T1000 (cell line): Measurements from ENCODE around the gene ZHX3.

Source experiments
- DNase-seq: peaks from one replicate; lab custom pipeline; 2025; ENCODE audit warnings: mixed read lengths; lab: John Stamatoyannopoulos, UW

ZHX3 gene

DNA sequence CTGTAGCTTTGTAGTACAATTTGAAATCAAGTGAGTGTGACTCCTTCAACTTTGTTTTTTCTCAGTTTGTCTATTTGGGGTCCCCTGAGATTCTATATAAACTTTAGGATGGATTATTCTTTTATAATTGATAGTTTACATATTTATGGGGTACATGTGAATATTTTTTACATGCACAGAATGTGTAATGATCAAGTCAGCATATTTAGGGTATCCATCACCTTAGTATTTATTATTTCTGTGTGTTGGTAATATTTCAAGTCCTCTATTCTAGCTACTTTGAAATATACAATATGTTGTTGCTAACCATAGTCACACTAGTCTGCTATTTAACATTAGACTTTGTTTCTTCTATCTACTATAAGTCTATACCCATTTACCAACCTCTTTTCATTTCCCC, 129.9 kb downstream of the ZHX3 start:
- no peak for DNase-seq

GRCh38 chr20:41185013-41185757, 132.3 kb downstream of the ZHX3 start:
- no peak for DNase-seq

DNA sequence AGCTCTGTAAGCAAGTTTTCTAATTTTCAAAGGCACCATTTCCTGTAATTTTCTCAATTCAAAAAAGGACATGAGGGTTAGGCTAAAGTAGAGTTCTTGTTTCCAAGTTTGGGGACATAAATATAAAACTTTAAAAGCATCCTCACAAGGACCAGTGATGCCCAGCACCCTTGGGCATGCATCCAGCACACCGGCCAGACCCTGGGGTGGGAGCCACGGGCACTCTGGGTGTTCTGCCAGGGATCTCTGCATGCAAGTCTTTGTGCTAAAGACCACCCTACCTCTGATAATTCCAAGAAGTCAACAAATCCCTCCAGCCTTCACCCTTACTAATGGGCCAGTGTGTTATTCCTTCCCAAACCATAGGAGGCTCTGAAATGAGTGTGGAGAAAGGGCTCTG, 133.7 kb downstream of the ZHX3 start:
- no peak for DNase-seq

DNA sequence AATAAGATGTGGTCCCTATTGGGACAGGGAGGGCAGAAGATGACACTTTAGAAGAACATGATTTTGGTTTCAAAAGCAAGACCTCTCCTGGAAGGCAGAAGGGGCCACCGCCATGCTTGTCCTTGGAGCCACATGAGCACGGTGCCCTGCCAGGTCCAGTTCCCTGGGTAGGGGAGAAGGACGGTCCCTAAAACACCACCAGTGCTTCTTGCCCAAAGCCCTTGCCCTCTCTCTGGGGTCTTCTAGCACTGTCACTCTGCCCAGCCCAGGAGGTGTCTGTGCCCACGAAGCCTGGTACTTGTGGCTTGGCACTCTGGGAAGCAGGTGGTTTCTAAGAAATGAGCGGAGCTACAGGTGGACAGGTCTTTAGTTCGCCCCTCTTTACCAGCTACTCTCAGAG, 134.1 kb downstream of the ZHX3 start:
- no peak for DNase-seq

GRCh38 chr20:41182296-41183212, 135.0 kb downstream of the ZHX3 start:
- DNase-seq: no peak

DNA sequence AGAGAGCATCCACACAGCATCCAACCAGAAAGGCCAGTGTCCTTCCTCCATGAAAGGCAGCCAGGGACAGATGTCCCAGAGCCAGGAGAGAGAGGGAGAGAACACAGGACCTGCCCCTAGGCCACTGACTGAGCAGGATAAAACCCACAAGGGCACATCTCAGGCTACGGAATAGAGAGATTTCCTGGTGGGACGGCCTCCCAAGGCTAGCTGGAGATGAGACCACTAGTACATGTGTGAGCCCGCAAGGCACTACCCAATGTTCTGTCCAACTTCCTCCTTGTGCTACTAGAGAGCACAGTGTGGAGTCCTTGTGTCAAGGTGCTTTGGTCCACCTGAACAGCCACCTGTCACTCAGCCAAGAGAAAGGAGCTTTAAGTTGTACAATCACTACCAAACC, 136.0 kb downstream of the ZHX3 start:
- no peak for DNase-seq

DNA sequence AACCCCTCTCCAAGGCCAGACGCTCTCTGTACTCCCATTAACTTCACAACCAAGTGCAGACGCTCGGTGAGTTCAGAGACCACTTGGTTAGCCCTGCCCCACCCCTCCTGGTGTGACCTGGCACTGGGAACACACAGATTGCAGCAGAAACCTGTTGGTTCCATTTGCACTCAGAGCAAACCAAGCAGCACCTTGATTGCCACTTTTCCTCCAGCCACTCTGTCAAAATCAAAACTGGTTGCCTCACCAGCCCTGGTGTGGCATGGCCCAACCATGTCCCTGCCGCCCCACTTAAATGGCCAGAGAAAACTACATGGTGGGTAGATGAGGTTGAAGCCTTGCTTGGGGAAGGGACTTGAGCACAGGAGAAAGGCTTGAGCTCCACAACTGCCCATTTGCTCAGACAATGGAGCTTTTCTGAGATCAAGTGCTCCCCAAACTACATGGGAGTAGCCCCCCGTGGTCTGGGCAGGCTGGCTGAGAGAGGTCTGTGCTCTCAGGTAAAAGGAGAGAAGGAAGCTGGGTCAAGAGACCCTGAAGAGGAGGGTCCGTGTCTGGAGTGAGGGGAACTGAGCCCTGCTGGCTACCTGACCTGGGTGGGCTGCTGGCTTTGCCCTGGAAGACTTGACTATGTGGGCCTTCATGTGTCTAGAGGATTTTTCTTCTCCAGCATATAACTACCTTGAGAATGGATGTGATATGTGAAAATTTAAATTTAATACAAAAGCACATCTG, 136.8 kb downstream of the ZHX3 start:
- no peak for DNase-seq

DNA sequence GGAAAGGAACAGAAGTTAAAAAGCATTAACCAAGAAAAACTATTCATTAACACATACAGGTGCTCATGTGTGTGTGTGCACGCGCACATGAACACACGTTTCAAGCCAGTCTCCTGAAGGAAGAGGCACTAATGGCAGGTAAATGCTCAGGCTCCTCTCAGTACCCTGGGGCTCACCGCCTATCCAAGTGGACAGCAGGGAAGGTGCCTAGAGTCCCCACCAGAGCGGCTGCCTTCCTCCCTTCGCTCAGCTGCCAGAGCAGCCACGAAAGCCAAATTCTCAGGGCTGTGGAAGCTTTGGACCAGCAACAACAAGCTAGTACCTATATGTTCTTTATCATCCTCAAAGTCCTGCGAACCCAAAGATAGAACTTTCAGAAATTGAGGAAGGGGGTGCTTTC, 137.6 kb downstream of the ZHX3 start:
- DNase-seq: no peak

DNA sequence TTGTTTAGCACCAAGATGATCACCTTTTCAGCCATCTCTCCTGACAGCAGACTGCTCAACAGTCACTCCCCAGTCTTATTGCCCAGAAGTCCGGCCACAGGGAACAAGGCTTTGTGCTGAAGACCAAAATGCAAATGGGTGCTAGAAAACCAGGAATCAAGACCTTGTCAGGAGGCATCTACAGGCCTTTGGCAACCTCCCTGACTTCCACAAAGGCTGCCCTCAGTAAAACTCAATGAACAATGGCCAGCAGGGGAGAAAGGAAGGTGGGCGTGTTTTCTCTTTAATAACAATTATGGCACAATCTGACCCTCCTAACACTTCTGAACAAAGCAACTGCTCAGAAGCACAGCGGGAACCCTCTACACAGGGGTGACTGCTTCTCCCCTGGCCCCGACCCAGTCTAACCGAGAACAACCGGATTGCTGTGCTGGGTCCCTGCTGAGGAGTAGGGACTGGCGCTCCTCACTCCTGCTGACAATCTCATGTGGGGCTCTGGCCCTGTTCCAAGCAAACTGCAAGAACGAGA, 138.6 kb downstream of the ZHX3 start:
- DNase-seq: no peak

DNA sequence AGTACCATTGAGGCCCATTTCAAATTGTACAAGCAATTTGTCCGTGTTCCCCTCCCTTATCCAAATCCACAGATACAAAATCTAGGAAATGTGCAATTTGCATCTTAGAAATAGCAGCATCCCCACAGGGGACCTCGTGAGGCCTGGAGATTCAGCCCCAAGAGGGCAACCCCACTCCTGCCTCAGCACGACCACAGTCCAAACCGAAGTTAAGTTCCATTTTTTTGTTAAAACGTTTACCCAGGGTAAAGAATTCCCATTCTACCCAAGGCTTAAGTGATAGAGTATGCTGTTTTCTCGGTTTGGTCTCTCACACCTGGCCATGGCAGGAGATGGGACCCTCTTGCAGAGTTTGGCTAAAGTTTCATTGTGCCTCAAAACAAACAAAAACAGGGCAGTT, 139.0 kb downstream of the ZHX3 start:
- no peak for DNase-seq

DNA sequence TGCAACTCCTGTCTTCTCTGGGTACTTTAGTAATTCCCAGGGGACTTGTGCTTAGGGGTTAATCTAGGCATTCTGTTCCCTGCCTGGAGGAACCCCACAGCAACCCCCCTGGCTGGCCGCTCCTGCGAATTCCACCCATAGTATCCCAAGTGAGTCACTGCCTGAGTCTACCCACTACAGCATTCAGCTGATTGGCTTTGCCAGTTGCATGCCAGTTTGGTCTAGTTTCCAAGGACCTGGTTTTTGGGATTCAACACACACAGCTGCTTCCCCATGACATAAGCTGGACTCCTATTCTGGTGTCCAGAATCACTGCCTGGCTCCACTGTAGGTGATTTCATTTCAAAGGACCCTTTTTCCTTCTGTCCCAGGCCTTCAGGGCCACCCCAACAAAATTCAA, 139.9 kb downstream of the ZHX3 start:
- DNase-seq: peak; percentile 85

DNA sequence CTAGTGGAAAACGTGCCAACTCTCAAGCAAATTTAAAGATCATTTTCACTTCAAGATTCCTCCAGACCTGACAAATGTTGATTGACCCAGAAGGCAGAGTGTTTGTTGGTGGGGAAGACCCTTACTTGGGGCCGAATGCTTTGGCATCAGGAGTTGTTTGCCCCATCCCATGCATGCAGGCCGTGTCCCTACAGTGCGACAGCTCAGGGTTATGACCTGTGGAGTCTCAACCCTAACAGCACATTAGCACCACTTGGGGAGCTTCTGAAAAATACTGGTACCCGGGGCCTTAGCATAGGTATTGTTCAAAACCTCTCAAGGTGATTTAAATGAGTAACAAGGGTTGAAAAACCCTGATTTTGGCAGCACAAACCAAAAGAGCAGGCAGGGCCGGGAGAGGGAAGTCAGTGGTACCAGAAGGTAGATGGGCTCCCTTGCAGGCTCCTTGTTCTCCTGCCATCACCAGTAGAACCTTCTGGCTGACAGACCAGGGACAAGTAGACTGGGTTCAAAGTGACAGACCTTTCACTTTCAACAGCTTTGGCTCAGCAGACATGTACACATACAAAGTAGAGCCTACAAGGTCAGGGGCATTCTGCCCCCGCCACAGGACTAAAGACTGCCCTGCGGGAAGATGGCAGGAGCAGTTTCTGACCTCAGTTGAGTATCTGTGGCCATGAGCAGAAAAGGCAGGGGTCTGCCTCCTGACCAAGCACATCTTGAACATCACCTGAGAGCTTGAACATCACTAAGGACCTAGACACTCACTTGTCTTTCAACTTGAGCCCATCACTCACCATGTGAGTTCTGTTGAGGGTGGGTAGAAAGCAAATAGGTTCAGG, 140.6 kb downstream of the ZHX3 start:
- DNase-seq: peak; percentile 42

GRCh38 chr20:41175727-41176330, 141.7 kb downstream of the ZHX3 start:
- DNase-seq: no peak

- DNase-seq: no peak
These were observed 142.3 kb downstream of the ZHX3 start for GRCh38 chr20:41175201-41175651.

GRCh38 chr20:41174782-41175181, 142.7 kb downstream of the ZHX3 start:
- no peak for DNase-seq

DNA sequence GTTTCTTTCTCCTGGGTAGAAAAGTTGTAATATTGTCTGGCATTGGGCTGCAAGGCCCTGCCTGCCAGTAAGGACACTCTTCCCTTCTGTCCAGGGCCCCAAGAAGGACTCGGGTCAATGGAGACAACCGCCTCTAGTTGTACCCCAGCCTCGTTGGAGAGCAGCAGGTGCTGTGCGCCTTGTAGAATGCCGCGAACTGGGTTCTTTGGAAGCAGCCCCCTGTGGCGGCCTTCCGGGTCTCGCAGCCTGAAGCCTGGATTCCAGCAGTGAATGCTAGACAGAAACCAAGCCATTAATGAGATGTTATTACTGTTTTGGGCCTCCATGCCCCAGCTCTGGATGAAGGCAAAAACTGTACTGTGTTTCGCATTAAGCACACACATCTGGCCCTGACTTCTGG, 143.2 kb downstream of the ZHX3 start:
- DNase-seq: no peak

DNA sequence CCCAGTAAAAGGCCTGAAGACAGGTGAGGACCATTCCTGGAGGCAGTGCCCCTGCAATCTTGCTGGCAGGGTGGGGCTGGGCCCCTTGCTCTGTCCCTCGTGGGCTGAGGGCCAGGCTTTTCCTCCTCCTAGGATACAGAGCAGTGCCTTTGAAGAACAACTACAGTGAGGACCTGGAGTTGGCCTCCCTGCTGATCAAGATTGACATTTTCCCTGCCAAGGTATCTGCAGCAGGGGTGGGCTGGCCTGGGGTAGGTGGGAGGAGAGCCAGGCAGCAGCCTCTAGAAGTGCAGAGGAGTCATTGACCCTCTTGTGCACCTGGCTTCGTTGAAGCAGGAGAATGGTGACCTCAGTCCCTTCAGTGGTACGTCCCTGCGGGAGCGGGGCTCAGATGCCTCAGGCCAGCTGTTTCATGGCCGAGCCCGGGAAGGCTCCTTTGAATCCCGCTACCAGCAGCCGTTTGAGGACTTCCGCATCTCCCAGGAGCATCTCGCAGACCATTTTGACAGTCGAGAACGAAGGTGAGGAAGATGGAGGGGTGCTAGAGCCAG, 143.7 kb downstream of the ZHX3 start:
- DNase-seq: no peak

DNA sequence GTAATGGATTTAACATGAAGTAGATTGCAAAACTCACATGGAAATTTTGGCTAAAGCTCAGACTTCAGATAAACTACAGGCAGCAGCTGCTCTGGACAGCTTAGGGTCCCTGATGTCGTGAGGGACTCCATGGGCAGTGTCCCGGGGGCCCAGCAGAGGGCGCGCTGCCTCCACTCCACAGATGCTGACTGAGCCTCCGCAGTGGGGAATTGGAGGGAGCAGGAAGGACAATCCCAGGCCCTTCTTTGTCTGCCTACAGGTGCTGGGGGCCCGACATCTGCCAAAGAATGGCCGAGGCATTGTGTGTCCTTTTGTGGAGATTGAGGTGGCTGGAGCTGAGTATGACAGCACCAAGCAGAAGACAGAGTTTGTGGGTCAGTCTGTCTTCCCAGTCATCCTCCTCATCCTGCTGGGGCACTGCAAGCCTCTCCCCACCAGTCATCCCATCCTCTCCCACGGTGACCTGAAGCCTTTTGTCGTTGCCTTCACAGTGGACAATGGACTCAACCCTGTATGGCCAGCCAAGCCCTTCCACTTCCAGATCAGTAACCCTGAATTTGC, 144.3 kb downstream of the ZHX3 start:
- peak; percentile 47 for DNase-seq

DNA sequence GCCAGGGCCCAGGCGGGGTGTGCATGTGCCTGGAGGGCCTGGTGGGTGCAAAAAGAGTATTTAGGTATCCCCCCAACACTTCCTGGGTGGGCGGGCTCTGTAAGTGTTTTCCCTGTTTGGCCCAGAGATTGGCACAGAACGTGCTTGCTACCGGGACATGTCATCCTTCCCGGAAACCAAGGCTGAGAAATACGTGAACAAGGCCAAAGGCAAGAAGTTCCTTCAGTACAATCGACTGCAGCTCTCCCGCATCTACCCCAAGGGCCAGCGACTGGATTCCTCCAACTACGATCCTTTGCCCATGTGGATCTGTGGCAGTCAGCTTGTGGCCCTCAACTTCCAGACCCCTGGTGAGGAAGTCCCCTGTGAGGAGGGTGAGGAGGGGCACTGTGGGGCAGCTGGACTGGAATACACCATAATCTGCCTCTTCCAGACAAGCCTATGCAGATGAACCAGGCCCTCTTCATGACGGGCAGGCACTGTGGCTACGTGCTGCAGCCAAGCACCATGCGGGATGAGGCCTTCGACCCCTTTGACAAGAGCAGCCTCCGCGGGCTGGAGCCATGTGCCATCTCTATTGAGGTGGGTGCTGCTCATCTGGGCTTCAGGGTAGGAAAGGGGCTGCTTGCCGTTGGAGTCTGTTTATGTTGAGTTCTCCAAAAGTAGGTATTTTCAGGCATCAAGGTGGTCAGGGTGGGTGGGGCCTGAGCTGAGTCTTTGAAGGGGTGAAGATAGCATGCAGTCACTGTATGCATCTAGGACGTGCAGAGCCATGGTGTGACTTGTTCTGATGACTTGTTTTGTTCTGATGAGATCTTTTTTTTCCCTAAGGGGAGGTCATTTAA, 145.0 kb downstream of the ZHX3 start:
- DNase-seq: no peak
